Measurements from ENCODE around the gene INPP5E.

INPP5E gene

DNA sequence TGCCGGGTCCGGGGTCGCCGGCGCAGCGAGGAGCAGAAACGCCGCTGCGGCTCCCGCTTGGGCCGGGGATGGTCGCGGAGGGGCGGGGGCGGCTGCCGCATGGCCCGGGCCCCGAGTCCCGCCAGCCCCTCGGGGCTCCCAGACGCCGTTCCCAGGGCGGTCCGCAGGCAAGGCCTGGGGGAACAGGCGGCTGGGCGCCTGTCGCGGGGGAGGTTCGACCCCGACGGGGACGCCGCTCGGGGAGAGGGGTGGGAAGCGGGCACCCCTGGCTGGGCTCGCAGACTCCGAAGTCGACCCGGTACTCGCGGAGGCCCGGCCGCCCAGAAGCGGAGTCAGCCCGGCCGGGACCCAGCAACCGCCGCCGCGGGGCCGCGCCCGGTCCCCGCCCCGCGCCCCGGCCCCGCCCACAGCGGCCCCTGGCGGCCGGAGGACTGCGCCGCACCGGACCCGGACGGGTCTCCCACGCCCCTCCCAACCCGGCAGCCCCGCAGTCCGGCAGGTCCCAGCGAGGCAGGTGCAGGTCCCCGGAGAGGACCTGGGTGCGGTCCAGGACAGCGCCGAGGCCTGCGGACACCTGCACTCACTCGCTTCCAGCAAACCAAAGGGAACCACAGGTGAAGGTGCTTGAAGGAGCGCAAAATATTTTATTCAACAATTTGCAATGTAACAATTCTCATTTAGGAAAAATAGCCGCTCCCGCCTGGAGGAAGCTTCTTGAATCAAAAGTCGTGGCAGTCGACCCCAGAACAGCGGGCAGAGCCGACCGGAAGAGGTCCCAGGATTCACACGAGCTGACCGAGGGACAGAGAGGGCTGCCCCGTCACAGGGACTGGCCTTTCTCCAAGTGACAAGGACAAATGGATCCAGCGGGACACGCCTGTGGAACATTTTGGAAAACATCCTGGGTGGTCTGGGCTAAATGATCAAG is at the start of gene INPP5E:
Gene INPP5E (minus strand): TSS at position 365 of the 928 bp plus-strand sequence. CDS start 426 bp downstream, outside the sequence.
- peak; percentile 88 for DNase-seq

- peak; percentile 77 for DNase-seq
Observed at GRCh38 chr9:136488247-136489214, 48.9 kb upstream of the INPP5E start.

DNA sequence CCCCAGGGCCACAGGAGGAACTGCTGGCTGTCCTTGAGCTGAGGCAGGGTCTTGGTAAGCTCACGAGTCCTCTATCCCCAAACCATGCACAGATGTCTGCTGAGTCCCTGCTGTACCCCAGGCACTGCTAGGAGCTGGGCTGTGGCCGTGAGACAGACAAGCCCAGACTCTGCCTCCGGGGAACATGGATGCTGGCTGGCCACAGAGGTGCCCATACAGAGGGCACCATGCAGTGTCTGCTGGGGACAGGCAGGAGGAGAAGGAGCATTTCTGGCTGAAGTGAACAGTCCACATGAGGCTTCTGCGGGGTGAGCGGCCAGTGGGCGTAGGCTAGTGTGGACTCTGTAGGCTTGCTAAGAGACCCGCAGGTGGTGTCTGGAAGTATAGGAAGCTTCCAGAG is 48.0 kb upstream of the INPP5E start:
- DNase-seq, result no peak

DNA sequence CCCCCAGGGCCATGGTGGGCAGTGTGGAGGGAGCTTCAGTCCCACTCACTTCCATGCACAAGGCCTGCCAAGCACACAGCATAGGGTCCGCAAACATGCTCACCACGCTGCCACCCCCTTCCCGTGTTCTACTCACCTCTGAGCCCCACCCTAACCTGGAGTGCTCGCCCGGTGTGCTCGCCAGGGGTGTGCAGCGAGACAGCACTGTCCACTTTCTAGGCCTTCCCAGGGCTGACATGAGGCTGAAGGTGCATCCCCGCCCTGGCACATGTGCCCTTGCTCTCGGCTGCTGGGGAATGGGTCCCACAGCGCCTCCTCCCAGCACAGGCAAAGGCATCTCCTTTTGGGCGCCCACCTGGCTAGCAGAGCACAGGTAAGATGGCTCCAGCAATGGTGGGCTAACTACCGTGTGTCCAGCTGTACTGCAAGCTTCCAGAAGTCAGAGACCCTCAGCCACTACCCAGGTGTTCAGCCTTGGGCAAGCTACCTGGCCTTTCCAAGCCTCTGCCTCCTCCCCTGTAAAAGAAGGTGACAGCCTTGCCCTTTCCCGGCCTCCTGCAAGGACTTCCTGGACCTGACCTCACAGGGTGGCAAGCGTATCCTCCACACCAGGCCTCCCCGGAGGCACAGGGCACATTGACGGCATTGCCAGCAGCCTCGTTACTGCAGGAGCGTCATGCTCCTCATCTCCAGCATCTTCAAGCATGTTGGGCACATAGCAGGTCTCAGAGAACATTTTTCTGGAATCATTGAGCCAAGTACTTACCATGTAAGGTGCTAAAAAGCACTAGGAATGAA is 47.4 kb upstream of the INPP5E start:
- DNase-seq, result no peak

DNA sequence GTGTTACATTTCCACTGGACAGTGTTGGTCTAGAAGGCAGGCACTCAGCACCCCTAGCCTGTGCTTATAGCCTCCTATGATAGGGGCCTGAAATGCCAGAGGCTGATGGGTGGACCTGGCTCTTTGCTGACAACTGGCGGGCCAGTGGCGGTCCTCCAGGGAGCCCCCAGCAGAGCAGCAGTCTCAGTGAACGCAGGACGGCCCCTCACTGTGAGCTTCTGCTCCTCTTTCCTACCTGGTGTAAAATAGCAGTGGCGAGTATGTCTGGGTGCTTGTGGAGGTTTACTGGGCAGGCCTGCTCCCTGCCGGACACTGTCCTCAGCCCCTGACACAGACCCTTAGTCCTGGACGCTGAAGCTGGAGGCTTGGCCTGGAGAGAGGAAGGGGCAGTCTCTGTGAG is 46.5 kb upstream of the INPP5E start:
- DNase-seq, result no peak

DNA sequence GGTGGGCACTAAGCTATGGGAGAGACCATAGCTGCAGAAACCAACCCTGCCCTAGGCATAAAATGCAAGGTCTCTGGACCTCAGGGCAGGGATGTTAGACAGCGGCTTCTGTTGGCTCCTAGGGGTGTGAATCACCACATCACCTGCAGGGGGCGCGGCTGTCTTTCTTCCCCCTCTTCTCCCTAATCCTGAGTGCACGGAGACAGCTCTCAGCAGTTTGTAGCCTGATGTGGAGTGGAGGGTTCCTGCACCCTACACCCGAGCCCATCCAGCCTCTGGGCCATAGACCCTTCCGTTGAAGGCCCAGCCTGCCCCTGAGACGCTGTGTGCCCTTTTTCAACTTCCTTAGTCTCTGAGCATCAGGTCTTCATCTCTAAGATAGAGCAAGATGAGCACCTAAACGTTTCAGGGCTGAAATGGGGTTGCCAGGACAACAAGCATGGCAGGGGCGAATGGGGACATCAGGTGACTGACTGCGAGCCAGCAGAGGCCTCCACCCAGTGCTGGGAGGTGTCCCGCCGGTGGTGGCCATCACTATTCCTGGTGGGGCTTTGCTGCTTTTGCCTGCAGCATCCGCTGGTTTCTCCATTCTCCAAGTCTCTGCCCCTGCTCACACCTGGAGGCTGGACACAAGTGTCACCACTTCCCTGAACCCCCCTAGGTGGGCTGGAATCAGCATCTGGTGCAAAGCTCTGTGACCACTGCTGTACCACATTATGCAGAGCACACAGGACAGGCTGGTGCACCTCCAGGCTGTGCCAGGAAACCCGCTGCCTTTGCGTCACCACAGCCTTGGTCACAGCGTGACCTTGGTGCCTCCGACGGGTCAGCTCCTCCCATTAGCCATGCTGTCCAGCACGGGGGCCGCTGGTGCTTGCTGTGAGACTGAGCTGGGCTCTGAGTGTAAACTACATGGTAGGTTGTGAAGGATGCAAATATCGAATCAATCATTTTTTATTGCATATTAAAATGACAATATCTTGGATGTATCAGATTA is 45.7 kb upstream of the INPP5E start:
- DNase-seq, result peak; percentile 81

DNA sequence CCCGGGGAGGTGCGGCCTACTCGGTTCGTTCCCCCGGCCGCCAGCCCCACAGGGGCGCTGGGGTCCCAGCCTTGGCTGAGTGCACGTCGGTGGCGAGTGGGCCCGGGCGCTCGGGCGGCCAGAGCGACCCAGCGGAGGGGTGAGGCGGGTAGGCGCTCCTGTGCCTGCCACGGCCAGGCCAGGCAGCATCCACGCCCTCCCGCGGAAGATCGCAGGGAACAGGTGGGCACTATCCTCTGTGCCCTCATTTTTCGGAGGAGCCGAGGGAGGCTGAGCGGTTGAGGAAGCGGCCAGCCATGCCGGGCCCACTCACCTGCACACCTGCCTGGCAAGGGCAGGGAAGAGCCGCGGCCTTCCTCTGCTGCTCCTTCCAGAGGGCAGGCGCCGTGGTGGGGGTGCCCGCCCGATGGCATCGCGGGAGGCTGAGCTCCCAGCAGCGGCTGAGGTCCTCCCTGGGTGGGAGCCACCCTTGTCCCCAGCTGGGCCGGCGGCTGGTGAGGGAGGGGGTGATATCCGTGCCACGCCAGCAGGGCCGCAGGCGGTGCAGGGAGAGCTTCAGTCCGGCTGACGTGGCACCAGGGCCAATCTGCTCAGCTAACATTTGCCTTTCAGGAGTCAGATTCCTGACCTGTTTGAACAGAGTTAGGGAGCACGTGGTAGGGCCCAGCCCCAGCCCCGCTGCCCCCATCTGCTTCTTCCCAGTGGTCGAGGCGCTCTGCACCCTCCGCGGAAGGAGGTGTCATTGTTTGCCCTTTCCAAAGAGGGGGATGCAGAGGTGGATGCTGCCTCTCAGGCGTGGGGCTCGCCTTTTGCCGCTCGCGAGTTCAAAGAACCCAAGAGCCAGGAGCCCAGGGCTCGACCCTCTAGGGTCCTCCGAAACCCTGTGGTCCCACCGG is 44.8 kb upstream of the INPP5E start:
- DNase-seq, result no peak

DNA sequence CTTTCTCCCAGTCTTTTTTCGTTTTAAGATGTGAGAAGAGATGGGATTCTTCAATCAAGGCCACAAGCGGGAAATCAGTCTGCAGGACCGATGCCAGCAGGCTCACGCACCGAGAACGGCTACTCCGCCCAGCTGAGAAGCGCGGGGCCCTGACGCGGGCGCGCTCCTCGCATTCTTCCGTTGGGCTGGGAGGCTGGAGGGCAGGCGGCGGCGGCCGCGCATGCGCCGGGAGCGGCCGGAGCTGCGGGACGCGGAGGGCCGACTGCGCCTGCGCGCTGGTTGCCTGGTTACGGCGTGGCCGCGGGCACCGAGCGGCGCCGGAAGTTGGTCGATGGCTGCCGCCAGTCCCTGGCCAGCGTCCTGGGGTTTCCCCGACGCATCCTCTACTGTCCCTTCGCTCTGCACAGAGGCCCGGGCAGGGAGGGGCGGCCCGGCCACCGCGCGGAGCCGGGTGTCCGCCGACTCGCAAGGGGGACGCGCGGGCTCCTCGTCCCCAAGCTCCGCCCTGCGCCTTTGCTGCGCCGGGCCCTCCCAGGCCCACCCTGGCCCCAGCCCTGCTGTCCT is 44.0 kb upstream of the INPP5E start:
- peak; percentile 96 for DNase-seq

DNA sequence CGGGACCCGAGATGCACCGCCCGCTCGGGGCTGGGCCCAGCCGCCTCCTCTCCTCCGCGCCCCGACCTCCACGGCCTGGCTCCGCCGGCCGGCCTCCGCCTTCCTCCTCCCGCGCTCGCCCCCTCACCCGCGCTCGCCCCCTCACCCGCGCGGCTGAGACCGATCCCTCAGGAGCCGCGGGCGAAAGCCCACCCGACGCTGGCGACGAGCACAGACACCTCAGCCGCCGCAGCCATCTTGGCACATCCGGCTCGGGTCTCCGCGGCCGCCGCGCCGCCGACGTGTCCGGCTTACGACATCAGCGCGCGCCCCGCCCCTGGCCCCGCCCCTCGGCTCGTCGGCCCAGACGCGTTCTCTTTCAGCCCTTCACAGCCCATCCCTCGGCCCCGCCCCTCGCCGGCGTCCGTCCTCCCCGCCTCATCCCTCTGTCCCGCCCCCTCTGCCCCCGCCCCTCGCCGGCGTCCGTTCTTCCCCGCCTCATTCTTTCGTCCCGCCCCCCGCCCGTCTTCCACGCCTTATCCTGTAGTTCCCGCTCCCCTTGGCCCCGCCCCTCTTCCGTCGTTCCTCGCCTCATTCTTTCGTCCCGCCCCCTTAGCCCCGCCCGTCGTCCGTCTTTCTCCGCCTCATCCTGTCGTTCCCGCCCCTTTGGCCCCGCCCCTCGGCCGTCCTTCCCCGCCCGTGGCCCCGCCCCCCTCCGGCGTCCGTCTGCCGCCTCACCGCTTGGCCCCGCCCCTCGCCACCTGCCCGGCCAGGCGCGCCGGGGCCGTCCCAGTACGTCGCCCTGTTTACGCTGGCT is 43.3 kb upstream of the INPP5E start, which contains the start of gene SEC16A:
Gene SEC16A (minus strand): TSS at position 248 of the 796 bp plus-strand sequence. CDS start 5,425 bp downstream, outside the sequence.
- peak; percentile 100 for DNase-seq

DNA sequence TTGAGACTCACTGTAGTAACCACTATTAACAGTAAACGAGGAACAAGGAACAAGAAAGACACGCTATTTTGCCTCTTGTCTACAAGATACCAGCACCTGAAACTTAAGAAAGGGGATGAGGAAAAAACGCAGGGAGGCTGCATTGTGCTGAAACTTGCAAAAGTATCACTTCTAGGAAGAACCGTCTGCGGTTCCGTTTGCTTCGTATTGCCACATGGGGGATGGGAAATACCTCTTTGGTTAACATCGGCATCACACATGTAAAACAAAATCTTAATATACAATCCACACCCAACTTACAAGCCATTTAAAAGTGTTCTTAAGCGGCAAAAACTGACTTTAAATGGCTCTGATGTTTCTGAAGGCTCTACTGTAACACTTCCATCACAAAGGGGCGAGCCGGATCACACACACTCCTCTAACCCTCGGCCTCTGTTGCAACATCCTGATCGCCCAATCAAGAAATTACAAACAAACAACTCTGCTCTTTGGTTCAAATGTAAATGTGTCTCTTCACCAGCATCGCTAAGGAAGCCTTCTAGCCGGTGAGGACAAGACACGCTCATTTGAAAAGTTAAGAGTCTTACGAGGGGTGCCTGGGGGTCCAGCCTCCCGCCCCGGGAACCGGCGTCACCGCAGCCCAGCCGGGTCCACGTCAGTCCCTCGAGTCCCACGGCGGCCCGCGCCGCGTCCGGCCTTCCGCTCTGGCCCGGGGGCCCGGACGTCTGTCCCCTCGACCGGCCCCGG is 42.6 kb upstream of the INPP5E start:
- DNase-seq, result peak; percentile 26

- no peak for DNase-seq
Observed at GRCh38 chr9:136481558-136481957, 41.9 kb upstream of the INPP5E start.

DNA sequence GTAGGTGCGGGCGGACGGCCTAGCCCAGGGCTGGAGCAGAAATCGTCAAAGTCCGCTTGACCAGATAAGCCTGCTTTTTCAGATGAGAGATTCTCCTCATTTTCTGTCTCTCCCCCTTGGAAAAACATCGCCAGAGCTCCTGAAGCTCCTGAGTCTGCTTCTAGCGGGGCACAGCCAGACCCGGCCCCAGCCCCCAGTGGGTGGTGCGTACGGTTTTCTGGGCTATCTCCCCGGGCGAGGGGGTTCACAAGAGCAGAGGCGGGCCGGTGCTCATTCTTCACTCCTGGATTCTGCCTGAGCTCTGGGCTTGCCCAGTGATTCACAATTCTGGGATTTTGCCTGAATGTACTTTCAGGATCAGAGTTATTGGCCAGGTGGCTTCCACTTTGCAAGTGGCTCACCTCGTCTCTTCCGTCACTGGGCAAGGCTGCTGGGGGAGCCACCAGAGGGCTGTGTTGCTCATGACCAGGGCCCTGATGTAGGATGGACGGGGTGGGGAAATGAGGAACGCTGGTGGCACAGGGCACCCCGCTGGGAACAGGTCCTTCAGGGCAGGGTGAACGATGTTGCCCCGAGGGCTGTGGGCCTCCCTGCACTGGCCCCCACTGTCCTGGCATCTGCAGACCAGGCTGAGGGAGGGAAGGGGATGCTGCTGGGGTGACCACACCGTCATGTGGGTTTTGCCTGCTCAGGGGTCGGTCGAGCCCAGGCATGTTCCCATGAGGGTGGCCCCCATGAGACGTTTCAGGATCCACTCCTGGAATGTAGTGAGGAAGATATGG is 36.9 kb upstream of the INPP5E start:
- no peak for DNase-seq

DNA sequence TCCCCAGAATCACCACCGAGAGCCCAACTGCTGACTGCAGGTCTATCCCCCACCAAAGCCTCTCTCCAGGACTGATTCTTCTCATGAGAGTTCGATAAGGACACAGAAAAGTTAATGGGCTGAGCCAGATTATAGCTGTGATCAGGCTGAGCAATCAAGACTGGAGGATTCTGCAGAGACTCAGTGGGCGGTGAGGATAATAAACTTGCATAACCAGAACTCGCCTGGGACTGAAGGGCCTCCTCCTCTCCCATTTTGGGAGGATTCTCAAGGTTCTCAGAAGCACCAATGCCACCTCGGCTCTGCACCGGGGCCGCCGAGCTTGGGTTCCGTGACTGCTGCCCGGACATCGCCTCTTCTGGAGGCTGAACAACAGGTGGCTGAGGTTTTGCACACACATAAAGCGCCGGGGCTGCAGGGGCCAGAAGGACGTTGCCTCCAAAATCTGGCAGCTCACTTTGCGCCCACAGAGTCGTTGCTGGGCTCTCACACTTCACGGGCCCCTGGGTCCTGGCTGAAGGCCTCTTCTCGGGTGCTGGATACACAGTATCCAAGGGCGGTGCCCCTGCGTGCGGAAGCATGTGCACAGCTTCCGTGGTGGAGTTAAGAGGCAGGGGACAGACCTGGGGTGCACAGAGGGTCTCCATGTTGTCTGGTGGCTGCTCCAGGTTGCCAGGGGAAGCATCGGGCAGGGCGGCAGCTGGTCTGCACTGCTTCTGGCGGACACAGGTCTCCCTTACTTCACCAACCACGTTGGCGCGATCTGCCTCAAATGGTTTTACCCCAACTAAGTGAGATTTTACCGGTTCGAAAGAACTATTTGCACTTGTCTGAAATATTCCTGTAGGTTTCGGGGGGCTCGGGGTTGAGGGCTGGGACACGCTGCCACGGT is 35.6 kb upstream of the INPP5E start:
- DNase-seq, result no peak

GRCh38 chr9:136474021-136474640 is 34.5 kb upstream of the INPP5E start:
- DNase-seq, result no peak

DNA sequence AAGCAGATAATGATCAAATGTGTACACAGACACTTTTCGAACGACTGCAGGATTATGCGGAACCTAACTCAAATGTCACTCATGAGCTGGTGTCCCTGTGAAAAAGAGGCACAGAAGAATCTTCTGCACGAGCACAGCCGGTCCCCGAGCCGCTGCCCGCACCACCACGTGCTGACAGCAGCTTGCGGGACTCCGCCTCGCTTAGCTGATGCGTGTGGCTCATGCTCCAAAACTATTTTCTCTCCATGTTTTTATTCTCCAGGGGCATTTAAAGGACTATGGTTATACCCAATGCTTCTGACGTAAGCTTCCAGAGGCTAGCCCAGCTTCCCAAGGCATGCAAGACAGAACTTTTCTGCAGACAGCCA is 33.7 kb upstream of the INPP5E start:
- no peak for DNase-seq

Measured in stimulated activated CD4-positive, alpha-beta T cell treated with anti-CD3 and anti-CD28 coated beads, Interleukin-12 subunit alpha, Interleukin-12 subunit beta, amount 100 ng/mL, for 4 hours (primary cell).